ENCODE data around the gene RAB3GAP1. TPM values are rescaled to one million over a fixed set of nuclear protein-coding genes. Genes with fewer than 3 reads are reported as not detected.
"Not testable (repeated sequence)": the region's sequence is repeated elsewhere in the genome, so short reads cannot be mapped to it uniquely, and the experiment has no call there.

The RAB3GAP1 gene
- total RNA-seq, 1 donor from 2014 or later = 37.3 TPM

DNA sequence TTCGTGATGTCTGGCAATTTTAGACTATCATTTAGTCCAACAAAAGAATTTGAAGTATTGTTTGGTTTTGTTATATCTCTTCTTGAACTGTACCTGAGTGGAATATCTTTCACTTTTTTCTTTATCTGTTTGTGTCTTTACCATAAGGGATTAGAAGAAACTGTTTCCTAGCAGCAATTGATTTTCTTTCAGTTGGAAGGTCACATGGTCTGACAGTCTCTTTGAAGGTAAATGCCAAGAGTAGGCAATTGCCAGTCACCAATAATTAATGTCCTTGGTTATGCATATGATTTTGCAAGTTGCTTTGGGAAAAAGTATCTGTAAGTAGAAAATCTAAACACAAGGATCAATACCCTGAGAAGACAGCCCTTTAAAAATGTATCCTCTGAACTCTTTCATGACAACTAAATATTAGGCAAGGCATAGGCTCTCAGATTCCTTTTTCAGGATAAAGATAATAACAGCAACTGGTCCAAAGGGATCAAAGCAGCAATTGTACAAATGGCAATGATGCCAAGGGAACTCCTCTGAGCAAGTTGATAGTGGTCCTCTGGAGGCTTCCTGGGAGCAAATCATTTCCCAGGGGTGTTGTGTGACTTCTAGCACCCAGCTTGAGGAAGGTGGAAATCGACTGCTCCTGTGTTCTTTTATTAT is 22.5 kb upstream of the RAB3GAP1 start:
- DNase-seq (ENCODE audit: low spot score in 2 of 2, unreplicated experiment in 2 of 2) = no peak
- Mint-ChIP-seq H3K9me3 (peaks cover 11% of the 10 kb centered on the region), H3K27ac (no peak overlapping the region), H3K4me1 (no peaks in the 10 kb centered on the region), H3K4me3 (no peak overlapping the region), H3K36me3 (no peaks in the 10 kb centered on the region), H3K27me3 (ENCODE audit: low read depth) (peaks cover 3% of the 10 kb centered on the region)
- TF ChIP-seq, protein P1, sequence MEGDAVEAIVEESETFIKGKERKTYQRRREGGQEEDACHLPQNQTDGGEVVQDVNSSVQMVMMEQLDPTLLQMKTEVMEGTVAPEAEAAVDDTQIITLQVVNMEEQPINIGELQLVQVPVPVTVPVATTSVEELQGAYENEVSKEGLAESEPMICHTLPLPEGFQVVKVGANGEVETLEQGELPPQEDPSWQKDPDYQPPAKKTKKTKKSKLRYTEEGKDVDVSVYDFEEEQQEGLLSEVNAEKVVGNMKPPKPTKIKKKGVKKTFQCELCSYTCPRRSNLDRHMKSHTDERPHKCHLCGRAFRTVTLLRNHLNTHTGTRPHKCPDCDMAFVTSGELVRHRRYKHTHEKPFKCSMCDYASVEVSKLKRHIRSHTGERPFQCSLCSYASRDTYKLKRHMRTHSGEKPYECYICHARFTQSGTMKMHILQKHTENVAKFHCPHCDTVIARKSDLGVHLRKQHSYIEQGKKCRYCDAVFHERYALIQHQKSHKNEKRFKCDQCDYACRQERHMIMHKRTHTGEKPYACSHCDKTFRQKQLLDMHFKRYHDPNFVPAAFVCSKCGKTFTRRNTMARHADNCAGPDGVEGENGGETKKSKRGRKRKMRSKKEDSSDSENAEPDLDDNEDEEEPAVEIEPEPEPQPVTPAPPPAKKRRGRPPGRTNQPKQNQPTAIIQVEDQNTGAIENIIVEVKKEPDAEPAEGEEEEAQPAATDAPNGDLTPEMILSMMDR (IDR thresholded peaks at IDR 0.05; ENCODE audit: unreplicated experiment) = no peak

DNA sequence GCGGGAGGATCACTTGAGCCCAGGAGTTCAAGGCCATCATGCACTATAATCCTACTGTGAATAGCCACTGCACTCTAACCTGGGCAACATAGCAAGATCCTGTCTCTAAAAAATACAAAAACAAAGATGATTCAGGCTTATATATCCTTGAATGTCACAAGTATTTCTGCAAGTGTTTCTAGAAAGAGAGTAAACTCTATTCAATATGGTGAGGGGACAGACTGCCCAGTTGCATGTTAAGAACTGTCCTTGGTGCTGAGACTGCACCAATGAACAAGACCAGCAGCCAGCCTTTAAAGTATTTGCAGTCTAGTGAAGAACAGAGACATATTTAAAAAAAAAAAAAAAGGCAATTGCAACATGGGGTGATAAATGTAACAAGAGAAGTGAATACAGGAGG is 21.3 kb upstream of the RAB3GAP1 start:
- TF ChIP-seq, protein P1 (IDR thresholded peaks at IDR 0.05; ENCODE audit: unreplicated experiment) = no peak
- H3K4me3 Mint-ChIP-seq = no peak overlapping the region
- peaks cover under 1% of the 10 kb centered on the region for H3K27me3 Mint-ChIP-seq (ENCODE audit: low read depth)
- no peaks in the 10 kb centered on the region for H3K36me3 Mint-ChIP-seq
- peaks cover 15% of the 10 kb centered on the region for H3K9me3 Mint-ChIP-seq
- no peaks in the 10 kb centered on the region for H3K4me1 Mint-ChIP-seq
- no peak for DNase-seq (ENCODE audit: low spot score in 2 of 2, unreplicated experiment in 2 of 2)
- no peak overlapping the region for H3K27ac Mint-ChIP-seq

DNA sequence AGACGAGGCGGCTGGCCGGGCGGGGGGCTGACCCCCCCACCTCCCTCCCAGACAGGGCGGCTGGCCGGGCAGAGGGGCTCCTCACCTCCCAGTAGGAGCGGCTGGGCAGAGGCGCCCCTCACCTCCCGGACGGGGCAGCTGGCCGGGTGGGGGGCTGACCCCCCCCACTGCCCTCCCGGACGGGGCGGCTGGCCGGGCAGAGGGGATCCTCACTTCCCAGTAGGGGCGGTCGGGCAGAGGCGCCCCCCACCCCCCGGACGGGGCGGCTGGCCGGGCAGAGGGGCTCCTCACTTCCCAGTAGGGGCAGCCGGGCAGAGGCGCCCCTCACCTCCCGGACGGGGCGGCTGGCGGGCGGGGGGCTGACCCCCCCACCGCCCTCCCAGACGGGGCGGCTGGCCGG is 18.9 kb upstream of the RAB3GAP1 start:
- not testable (repeated sequence) for H3K4me3 Mint-ChIP-seq; H3K27ac Mint-ChIP-seq; DNase-seq (ENCODE audit: low spot score in 2 of 2, unreplicated experiment in 2 of 2); H3K4me1 Mint-ChIP-seq; H3K27me3 Mint-ChIP-seq (ENCODE audit: low read depth); H3K36me3 Mint-ChIP-seq
- H3K9me3 Mint-ChIP-seq = peaks cover 15% of the 10 kb centered on the region

DNA sequence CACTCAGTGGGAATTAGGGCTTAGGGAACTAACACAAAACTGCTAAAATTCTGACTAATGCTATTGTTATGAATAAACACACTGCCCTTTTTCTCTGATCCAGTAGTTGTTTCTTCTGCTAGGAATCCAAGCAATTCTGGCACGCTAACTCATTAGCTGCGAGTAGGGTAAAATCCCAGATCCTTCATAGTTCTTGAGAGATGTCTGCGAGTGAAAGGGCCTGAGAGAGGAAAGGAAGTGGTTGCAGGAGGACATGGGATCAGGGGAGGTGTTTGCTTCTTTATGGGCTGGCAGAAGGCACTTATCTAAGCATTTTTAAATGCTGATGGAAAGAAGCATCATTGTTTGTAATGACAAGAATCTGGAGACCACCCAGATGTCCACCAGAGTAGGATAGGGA is 14.3 kb upstream of the RAB3GAP1 start:
- Mint-ChIP-seq H3K4me1 (no peaks in the 10 kb centered on the region), H3K4me3 (no peak overlapping the region), H3K27ac (no peak overlapping the region), H3K9me3 (peaks cover 4% of the 10 kb centered on the region), H3K27me3 (ENCODE audit: low read depth) (peaks cover 13% of the 10 kb centered on the region), H3K36me3 (no peaks in the 10 kb centered on the region)
- TF ChIP-seq, protein P1 (IDR thresholded peaks at IDR 0.05; ENCODE audit: unreplicated experiment) = no peak
- no peak for DNase-seq (ENCODE audit: low spot score in 2 of 2, unreplicated experiment in 2 of 2)

DNA sequence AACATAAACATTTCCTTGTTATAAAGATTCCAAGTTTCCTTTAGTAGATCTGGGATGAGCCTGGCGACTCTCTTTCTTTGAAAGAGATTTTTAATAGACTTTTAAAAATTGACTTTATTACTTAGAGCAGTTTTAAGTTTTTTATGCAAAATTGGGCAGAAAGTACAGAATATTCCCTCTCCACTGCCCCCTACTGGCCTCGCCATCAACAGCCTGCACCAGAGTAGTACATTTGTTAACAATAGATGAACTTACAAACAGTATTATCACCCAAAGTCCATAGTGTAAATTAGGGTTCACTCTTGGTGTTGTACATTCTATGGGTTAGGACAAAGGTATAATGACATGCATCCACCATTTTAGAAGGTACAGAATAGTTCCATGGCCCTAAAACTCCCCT is 8.7 kb upstream of the RAB3GAP1 start:
- no peak for DNase-seq (ENCODE audit: low spot score in 2 of 2, unreplicated experiment in 2 of 2)
- peaks cover 20% of the 10 kb centered on the region for H3K27me3 Mint-ChIP-seq (ENCODE audit: low read depth)
- H3K27ac Mint-ChIP-seq = no peak overlapping the region
- H3K9me3 Mint-ChIP-seq = no peaks in the 10 kb centered on the region
- no peaks in the 10 kb centered on the region for H3K4me1 Mint-ChIP-seq
- H3K4me3 Mint-ChIP-seq = no peak overlapping the region
- TF ChIP-seq, protein P1 (IDR thresholded peaks at IDR 0.05; ENCODE audit: unreplicated experiment) = peak; percentile 43
- H3K36me3 Mint-ChIP-seq = no peaks in the 10 kb centered on the region

DNA sequence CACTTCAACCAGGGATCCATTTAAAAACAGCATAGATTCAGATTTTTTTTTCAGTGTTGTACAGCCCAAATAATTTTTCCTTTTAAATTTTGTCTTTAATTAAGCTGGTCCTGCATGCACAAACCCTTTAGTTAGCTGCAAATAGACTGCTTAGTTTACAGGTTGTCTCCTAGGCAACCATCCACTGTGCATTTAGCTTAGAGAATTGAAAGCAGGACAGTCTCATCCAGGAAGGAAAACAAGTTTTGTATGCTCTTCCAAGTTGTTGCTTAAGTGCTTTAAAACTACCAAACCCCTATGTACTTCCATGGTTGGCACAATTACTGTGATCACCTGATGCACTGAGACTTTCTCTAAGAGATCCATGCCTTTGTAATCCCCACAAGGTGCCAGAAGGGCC is 4.8 kb upstream of the RAB3GAP1 start, which contains the start of gene MAP3K19:
Gene MAP3K19, minus strand, starts transcription at position 148 of the 400 bp plus-strand sequence. CDS start 22,800 bp downstream, outside the sequence.
- H3K4me1 Mint-ChIP-seq = peaks cover 4% of the 10 kb centered on the region

More for the DNA sequence above, 4.8 kb upstream of the RAB3GAP1 start, which contains the start of gene MAP3K19:
- Mint-ChIP-seq H3K27me3 (ENCODE audit: low read depth) (peaks cover 10% of the 10 kb centered on the region), H3K9me3 (no peaks in the 10 kb centered on the region), H3K36me3 (no peaks in the 10 kb centered on the region), H3K4me3 (no peak within 1 kb of the TSS), H3K27ac (no peak within 1 kb of the TSS)
- TF ChIP-seq, protein P1 (IDR thresholded peaks at IDR 0.05; ENCODE audit: unreplicated experiment) = no peak
- no peak for DNase-seq (ENCODE audit: low spot score in 2 of 2, unreplicated experiment in 2 of 2)

All from mesothelial cell of epicardium (in vitro differentiated cells).